ENCODE data around the gene EHMT2.

DNA sequence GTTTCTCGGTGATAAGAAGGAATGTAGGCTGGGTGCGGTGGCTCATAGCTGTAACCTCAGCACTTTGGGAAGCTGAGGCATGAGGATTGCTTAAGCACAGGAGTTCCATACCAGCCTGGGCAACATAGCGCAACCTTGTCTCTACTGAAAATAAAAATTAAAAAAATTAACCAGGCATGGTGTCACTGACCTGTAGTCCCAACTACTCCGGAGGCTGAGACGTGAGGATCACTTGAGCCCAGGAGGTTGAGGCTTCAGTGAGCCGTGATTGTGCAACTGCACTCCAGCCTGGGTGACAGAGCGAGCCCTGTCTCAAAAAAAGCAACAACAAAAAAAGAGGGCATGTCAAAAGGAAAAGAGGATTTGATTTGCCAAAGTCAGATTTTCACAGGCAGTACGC lies 38.8 kb downstream of the EHMT2 start:
- no peak for TF ChIP-seq POLR2A (IDR thresholded peaks at IDR 0.05)
- TF ChIP-seq, protein P1, sequence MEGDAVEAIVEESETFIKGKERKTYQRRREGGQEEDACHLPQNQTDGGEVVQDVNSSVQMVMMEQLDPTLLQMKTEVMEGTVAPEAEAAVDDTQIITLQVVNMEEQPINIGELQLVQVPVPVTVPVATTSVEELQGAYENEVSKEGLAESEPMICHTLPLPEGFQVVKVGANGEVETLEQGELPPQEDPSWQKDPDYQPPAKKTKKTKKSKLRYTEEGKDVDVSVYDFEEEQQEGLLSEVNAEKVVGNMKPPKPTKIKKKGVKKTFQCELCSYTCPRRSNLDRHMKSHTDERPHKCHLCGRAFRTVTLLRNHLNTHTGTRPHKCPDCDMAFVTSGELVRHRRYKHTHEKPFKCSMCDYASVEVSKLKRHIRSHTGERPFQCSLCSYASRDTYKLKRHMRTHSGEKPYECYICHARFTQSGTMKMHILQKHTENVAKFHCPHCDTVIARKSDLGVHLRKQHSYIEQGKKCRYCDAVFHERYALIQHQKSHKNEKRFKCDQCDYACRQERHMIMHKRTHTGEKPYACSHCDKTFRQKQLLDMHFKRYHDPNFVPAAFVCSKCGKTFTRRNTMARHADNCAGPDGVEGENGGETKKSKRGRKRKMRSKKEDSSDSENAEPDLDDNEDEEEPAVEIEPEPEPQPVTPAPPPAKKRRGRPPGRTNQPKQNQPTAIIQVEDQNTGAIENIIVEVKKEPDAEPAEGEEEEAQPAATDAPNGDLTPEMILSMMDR (IDR thresholded peaks at IDR 0.05) = no peak
